Mesothelial cell of epicardium (in vitro differentiated cells): ENCODE results near the gene DPH1. TPM values are rescaled to one million over a fixed set of nuclear protein-coding genes. Genes with fewer than 3 reads are reported as not detected.

Experiments used
- DNase-seq, 2 experiments: peaks; one replicate each; pipeline ENCODE4 v3.0.0; 2021; ENCODE audit warnings: low spot score in 2 of 2; ENCODE audit not compliant: unreplicated experiment in 2 of 2
- H3K27ac Mint-ChIP-seq: 2 replicates; pipeline ENCODE4 v1.8.0; 2021; ENCODE audit warnings: mixed read lengths
- H3K27me3 Mint-ChIP-seq: 2 replicates; pipeline ENCODE4 v1.8.0; 2021; ENCODE audit warnings: low read depth, mixed read lengths
- H3K36me3 Mint-ChIP-seq: 2 replicates; pipeline ENCODE4 v1.8.0; 2021; ENCODE audit warnings: mixed read lengths
- H3K4me1 Mint-ChIP-seq: 2 replicates; pipeline ENCODE4 v1.8.0; 2021; ENCODE audit warnings: mixed read lengths
- H3K4me3 Mint-ChIP-seq: 2 replicates; pipeline ENCODE4 v1.8.0; 2021; ENCODE audit warnings: mild to moderate bottlenecking, moderate library complexity, mixed read lengths
- H3K9me3 Mint-ChIP-seq: 2 replicates; pipeline ENCODE4 v1.8.0; 2021; ENCODE audit warnings: mixed read lengths
- total RNA-seq: library from RNA; stranded (reverse); gene quantifications from 3 replicates; pipeline ENCODE4 v1.2.1, GENCODE V29; 2021
- TF ChIP-seq, protein P1 (sequence below): fragments of 200-600 bp; sonication (generic); IDR thresholded peaks from one replicate; pipeline ENCODE4 v1.5.0; 2021; ENCODE audit warnings: antibody characterized with exemption; ENCODE audit not compliant: unreplicated experiment

The DPH1 gene
- total RNA-seq, 1 donor from 2014 or later = 63.8 TPM

DNA sequence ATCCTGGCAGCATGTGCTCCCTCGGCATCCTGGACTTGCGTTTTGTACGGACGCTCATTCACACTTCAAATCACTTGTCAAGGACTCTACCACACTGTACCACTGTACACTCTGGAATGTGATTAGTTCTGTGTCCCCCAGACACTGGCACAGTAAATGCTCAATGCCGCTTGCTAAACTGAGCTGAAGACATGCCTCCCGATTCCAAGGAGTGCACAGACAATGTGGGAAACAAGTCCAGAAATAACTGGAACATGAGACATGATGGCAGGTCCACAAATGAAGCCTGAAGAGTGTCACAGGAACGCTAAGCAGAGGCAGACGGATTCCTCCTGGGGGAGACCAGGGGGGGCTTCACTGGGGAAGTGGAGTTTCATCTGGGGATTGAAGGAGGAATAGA lies 47.1 kb downstream of the DPH1 start:
- TF ChIP-seq, protein P1, sequence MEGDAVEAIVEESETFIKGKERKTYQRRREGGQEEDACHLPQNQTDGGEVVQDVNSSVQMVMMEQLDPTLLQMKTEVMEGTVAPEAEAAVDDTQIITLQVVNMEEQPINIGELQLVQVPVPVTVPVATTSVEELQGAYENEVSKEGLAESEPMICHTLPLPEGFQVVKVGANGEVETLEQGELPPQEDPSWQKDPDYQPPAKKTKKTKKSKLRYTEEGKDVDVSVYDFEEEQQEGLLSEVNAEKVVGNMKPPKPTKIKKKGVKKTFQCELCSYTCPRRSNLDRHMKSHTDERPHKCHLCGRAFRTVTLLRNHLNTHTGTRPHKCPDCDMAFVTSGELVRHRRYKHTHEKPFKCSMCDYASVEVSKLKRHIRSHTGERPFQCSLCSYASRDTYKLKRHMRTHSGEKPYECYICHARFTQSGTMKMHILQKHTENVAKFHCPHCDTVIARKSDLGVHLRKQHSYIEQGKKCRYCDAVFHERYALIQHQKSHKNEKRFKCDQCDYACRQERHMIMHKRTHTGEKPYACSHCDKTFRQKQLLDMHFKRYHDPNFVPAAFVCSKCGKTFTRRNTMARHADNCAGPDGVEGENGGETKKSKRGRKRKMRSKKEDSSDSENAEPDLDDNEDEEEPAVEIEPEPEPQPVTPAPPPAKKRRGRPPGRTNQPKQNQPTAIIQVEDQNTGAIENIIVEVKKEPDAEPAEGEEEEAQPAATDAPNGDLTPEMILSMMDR = no peak
- no peaks in the 10 kb centered on the region for H3K27me3 Mint-ChIP-seq
- peaks cover 21% of the 10 kb centered on the region for H3K36me3 Mint-ChIP-seq
- peaks cover 57% of the 10 kb centered on the region for H3K4me1 Mint-ChIP-seq
- H3K4me3 Mint-ChIP-seq = peak overlapping the region; percentile 6
- peak overlapping the region; percentile 97 for H3K27ac Mint-ChIP-seq
- no peak for DNase-seq
- no peaks in the 10 kb centered on the region for H3K9me3 Mint-ChIP-seq

- peak overlapping the region; percentile 80 for H3K27ac Mint-ChIP-seq
- H3K4me3 Mint-ChIP-seq = no peak overlapping the region
- H3K9me3 Mint-ChIP-seq = no peaks in the 10 kb centered on the region
- DNase-seq = no peak
- TF ChIP-seq, protein P1 = no peak
- H3K27me3 Mint-ChIP-seq = no peaks in the 10 kb centered on the region
- peaks cover 63% of the 10 kb centered on the region for H3K4me1 Mint-ChIP-seq
- peaks cover 17% of the 10 kb centered on the region for H3K36me3 Mint-ChIP-seq
Observed at GRCh38 chr17:2081564-2081963, 51.6 kb downstream of the DPH1 start.

GRCh38 chr17:2082003-2082781 lies 52.2 kb downstream of the DPH1 start:
- Mint-ChIP-seq H3K9me3 (no peaks in the 10 kb centered on the region), H3K27ac (peak overlapping the region; percentile 80)

DNA sequence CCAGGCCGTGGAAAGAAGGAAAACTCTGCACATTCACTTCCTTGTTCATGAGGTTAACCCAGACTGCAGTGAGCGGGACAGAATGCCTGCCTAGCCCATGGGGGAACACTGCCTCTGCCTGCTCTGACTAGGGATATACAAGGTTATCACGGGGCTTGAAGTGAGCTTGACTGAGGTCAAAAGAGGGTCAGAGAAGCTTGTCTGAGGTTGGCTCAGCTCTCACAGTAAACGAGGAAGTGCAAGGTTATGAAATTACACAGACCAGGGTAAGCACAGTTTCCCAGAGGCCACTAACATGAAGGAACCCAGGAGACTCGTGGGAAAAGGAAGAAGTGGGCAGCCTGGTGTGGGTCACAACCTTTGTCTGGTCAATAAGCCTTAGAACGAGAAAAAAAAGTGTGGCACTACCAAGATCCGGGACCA lies 53.7 kb downstream of the DPH1 start:
- peak overlapping the region; percentile 96 for H3K27ac Mint-ChIP-seq

More at GRCh38 chr17:2082003-2082781, 52.2 kb downstream of the DPH1 start:
- peaks cover 62% of the 10 kb centered on the region for H3K4me1 Mint-ChIP-seq
- peaks cover 17% of the 10 kb centered on the region for H3K36me3 Mint-ChIP-seq
- DNase-seq = no peak
- TF ChIP-seq, protein P1 = no peak
- no peaks in the 10 kb centered on the region for H3K27me3 Mint-ChIP-seq
- H3K4me3 Mint-ChIP-seq = no peak overlapping the region

DNA sequence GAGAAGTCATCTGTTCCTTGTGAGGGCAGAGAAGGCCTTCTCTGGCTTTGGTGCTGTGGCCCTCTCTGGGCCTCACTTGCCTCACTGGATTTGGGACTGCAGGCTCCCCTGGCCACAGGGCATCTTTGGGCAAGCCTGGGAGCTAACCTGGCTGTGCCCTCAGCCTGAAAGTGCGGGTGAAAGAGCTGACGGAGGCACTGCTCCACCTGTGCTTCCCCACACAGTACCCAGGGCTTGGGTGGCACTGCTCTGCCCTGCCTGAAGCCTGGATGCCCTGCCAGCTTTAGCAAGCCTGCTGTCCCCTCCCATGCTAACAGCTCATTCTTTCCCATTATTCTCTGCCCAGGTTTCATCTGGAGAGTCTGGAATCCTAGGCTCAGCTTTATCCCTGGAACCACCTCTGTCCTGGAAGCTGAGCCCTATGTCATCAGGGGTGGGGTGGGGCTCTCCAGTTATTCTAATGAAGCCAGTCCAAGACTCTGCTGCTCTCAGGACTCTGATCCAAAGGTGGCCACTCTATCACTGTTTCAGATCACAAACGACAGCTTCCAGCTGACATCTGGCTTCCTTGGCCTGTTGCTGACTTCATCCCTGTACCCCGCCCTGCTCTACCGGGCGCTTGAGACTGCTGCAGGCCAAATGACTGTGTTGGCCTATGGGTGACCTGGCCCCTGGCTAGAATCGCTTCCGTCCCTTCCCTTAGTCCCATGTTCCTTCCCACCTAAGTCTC lies 54.2 kb downstream of the DPH1 start:
- Mint-ChIP-seq H3K27ac (peak overlapping the region; percentile 96), H3K36me3 (peaks cover 8% of the 10 kb centered on the region), H3K27me3 (no peaks in the 10 kb centered on the region), H3K4me3 (no peak overlapping the region), H3K4me1 (peaks cover 67% of the 10 kb centered on the region), H3K9me3 (no peaks in the 10 kb centered on the region)
- no peak for DNase-seq
- TF ChIP-seq, protein P1 = no peak

More for the DNA sequence above, 53.7 kb downstream of the DPH1 start:
- Mint-ChIP-seq H3K4me3 (no peak overlapping the region), H3K27me3 (no peaks in the 10 kb centered on the region), H3K4me1 (peaks cover 62% of the 10 kb centered on the region), H3K36me3 (peaks cover 11% of the 10 kb centered on the region), H3K9me3 (no peaks in the 10 kb centered on the region)
- TF ChIP-seq, protein P1 = no peak
- no peak for DNase-seq
